Activated CD4-positive, alpha-beta T cell treated with anti-CD3 and anti-CD28 coated beads, Interleukin-2, amount 10 ng/mL, durations not matched to agents 24 days and 14 days (primary cell): ENCODE results near the gene CDH4. TPM values are rescaled to one million over a fixed set of nuclear protein-coding genes. Genes with fewer than 3 reads are reported as not detected.
A peak's percentile ranks its signal among the peaks of the same experiment; 100 is the strongest.

Experiments
- DNase-seq: peaks from one replicate; pipeline ENCODE4 v3.0.0; 2022
- H3K27ac Mint-ChIP-seq: one replicate; pipeline ENCODE4 v1.8.0; 2022; ENCODE audit warnings: mild to moderate bottlenecking, mixed read lengths
- H3K27me3 Mint-ChIP-seq: one replicate; pipeline ENCODE4 v1.8.0; 2022; ENCODE audit warnings: mixed read lengths
- H3K36me3 Mint-ChIP-seq: one replicate; pipeline ENCODE4 v1.8.0; 2022; ENCODE audit warnings: low read depth, mild to moderate bottlenecking, mixed read lengths
- H3K4me1 Mint-ChIP-seq: one replicate; pipeline ENCODE4 v1.8.0; 2021; ENCODE audit warnings: mixed read lengths
- H3K4me3 Mint-ChIP-seq: one replicate; pipeline ENCODE4 v1.8.0; 2022; ENCODE audit warnings: mild to moderate bottlenecking, moderate library complexity, mixed read lengths
- H3K9me3 Mint-ChIP-seq: one replicate; pipeline ENCODE4 v1.8.0; 2021; ENCODE audit warnings: mixed read lengths
- intact Hi-C: fragments of 100-400 bp; cut with micrococcal nuclease; formaldehyde crosslinking; loops from one replicate; pipeline ENCODE4 v1.15.1; 2023
- total RNA-seq: library from RNA; stranded (reverse); gene quantifications from 2 replicates; pipeline ENCODE4 v1.2.3, GENCODE V29; 2022

The CDH4 gene
- total RNA-seq, 1 donor from 2014 or later: not detected

- no peak overlapping the region for H3K4me3 Mint-ChIP-seq
- peaks cover 5% of the 10 kb centered on the region for H3K27me3 Mint-ChIP-seq
- H3K27ac Mint-ChIP-seq: no peak overlapping the region
- peak; percentile 26 for DNase-seq
- H3K9me3 Mint-ChIP-seq: no peaks in the 10 kb centered on the region
- intact Hi-C loops: no loop called here
- no peaks in the 10 kb centered on the region for H3K4me1 Mint-ChIP-seq
- H3K36me3 Mint-ChIP-seq: no peaks in the 10 kb centered on the region
Measured at GRCh38 chr20:61958773-61959700, 707.0 kb downstream of the CDH4 start.

- no peak for DNase-seq
- H3K4me3 Mint-ChIP-seq: no peak overlapping the region
- no peak overlapping the region for H3K27ac Mint-ChIP-seq
- peaks cover 10% of the 10 kb centered on the region for H3K27me3 Mint-ChIP-seq
- H3K4me1 Mint-ChIP-seq: no peaks in the 10 kb centered on the region
- no peaks in the 10 kb centered on the region for H3K36me3 Mint-ChIP-seq
- H3K9me3 Mint-ChIP-seq: no peaks in the 10 kb centered on the region
- intact Hi-C loops: no loop called here
Measured at GRCh38 chr20:61960836-61961235, 708.8 kb downstream of the CDH4 start.

GRCh38 chr20:61963149-61963548, 711.1 kb downstream of the CDH4 start:
- Mint-ChIP-seq H3K4me1 (no peaks in the 10 kb centered on the region), H3K36me3 (no peaks in the 10 kb centered on the region), H3K27me3 (peaks cover 14% of the 10 kb centered on the region), H3K4me3 (no peak overlapping the region), H3K27ac (no peak overlapping the region), H3K9me3 (no peaks in the 10 kb centered on the region)
- DNase-seq: peak; percentile 40
- intact Hi-C loops: no loop called here

GRCh38 chr20:61963885-61964674, 712.0 kb downstream of the CDH4 start:
- Mint-ChIP-seq H3K27ac (no peak overlapping the region), H3K27me3 (peaks cover 14% of the 10 kb centered on the region), H3K4me3 (no peak overlapping the region), H3K9me3 (no peaks in the 10 kb centered on the region), H3K4me1 (no peaks in the 10 kb centered on the region), H3K36me3 (no peaks in the 10 kb centered on the region)
- peak; percentile 23 for DNase-seq
- intact Hi-C loops: no loop called here

DNA sequence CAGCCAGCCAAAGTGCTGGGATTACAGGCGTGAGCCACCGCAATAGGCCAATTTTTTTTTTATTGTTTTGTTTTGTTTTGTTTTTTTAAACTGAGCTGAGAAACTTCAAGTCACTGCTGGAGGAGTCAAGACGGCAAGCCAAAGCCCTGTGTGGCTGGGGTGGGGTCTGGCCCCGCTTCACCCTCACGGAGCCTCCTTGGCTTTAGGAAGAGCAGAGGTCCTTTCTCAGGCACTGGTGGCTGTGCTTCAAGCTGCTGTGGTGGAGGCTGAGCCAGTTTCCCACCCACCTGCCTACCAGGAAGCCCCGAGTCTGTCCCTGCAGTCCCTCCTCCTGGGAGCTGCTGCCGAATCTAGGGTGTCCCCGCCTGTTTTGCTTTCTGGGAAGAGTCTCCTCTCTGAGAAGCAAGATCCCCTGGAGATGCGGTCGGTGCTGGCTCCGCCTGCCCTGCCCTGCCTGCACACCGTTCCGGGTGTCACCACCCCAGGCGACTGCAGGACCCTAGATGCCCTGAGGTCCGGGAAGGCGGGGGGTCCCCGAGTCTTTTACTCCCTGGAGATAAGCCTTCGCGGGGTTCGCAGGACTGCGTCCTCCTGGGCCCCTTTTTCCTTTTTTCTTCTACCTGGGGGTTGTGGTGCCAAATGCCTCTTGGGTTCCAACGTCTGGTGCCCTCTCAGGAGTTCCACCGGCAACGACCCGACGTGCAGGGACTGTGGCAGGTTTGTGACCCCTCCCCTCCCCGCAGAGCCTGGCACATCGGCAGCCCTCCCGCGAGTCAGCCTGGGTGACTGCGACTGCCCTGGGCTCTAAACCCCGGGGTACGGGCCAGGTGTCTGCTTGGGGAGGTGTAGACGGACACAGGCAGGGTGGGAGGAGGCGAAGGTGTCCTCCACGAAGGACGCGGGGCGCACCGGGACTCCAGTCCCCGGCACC, 712.9 kb downstream of the CDH4 start:
- Mint-ChIP-seq H3K4me1 (no peaks in the 10 kb centered on the region), H3K27ac (no peak overlapping the region), H3K4me3 (no peak overlapping the region), H3K36me3 (no peaks in the 10 kb centered on the region), H3K27me3 (peaks cover 14% of the 10 kb centered on the region), H3K9me3 (no peaks in the 10 kb centered on the region)
- peak; percentile 47 for DNase-seq
- intact Hi-C loops: no loop called here

GRCh38 chr20:61965606-61966491, 713.8 kb downstream of the CDH4 start:
- DNase-seq: peak; percentile 53

GRCh38 chr20:61966492-61967244, 714.6 kb downstream of the CDH4 start:
- peak; percentile 51 for DNase-seq
- no peaks in the 10 kb centered on the region for H3K4me1 Mint-ChIP-seq

More at GRCh38 chr20:61965606-61966491, 713.8 kb downstream of the CDH4 start:
- Mint-ChIP-seq H3K27me3 (peaks cover 14% of the 10 kb centered on the region), H3K4me1 (no peaks in the 10 kb centered on the region), H3K27ac (no peak overlapping the region), H3K9me3 (no peaks in the 10 kb centered on the region), H3K36me3 (no peaks in the 10 kb centered on the region), H3K4me3 (no peak overlapping the region)
- intact Hi-C loops: no loop called here

GRCh38 chr20:61967300-61967699, 715.2 kb downstream of the CDH4 start:
- H3K4me1 Mint-ChIP-seq: no peaks in the 10 kb centered on the region

More at GRCh38 chr20:61966492-61967244, 714.6 kb downstream of the CDH4 start:
- Mint-ChIP-seq H3K27me3 (peaks cover 14% of the 10 kb centered on the region), H3K27ac (no peak overlapping the region), H3K9me3 (no peaks in the 10 kb centered on the region), H3K4me3 (no peak overlapping the region), H3K36me3 (no peaks in the 10 kb centered on the region)
- intact Hi-C loops: no loop called here

DNA sequence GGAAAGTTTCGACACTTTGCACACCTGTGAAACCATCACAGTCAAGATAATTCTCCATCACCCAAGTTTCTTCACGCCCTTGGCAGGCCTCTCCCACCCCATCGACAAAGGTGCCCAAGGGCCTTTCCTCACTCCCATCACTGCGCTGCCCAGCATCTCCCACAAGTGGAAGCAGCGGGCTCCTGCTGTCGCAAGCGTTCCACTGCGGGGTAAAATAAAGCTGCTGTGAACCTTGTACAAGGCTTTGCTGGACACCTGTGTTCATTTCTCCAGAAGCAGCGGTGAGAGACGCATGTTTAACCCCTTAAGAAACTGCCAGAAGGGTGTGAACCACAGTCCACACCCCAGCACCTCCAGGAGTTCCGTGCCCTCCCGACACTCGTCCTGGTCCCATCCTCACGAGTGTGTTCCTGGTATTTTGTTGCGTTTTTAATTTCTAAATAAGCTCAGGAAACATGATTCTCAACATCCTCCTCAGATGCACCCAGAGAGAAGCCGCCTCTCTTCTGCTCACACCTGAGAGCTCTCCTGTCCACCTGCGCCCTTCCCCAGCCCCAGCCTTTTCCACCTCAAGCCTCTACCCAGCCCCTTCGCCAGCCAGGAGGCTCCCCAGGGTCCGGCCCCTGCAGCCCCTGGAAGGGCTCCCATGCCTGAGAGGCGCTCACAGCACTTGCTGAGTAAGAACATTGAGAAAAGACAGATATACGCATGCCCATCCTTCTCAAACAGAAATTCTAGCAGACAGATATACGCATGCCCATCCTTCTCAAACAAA, 716.2 kb downstream of the CDH4 start:
- no peaks in the 10 kb centered on the region for H3K4me1 Mint-ChIP-seq
- H3K9me3 Mint-ChIP-seq: no peaks in the 10 kb centered on the region
- H3K27ac Mint-ChIP-seq: no peak overlapping the region
- peaks cover 5% of the 10 kb centered on the region for H3K36me3 Mint-ChIP-seq
- no peak overlapping the region for H3K4me3 Mint-ChIP-seq
- peaks cover 14% of the 10 kb centered on the region for H3K27me3 Mint-ChIP-seq
- DNase-seq: peak; percentile 43
- intact Hi-C loops: no loop called here

More at GRCh38 chr20:61967300-61967699, 715.2 kb downstream of the CDH4 start:
- Mint-ChIP-seq H3K27ac (no peak overlapping the region), H3K36me3 (no peaks in the 10 kb centered on the region), H3K4me3 (no peak overlapping the region), H3K9me3 (no peaks in the 10 kb centered on the region), H3K27me3 (peaks cover 14% of the 10 kb centered on the region)
- no peak for DNase-seq
- intact Hi-C loops: no loop called here

DNA sequence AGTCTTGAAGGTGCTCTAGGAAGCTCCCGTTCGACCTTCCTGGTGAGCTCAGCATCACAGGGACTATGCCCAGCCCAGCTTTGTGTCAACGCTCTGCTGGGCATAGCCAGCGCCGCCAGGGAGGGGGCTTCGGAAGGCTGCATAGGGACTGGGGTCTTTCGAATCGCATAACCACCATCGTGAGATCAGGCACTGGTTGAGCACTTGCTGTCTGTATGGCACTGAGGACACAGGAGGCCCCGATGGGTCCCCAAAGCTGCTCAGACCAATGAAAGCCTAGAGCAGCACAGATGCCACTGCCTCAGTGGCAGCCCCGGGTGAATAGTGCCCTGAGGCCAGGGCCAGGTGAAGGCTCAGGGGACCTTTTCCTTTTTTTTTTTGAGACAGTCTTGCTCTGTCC, 716.9 kb downstream of the CDH4 start:
- intact Hi-C loops: no loop called here
- H3K9me3 Mint-ChIP-seq: no peaks in the 10 kb centered on the region
- peaks cover 8% of the 10 kb centered on the region for H3K36me3 Mint-ChIP-seq
- no peak overlapping the region for H3K27ac Mint-ChIP-seq
- no peak for DNase-seq
- H3K27me3 Mint-ChIP-seq: peaks cover 10% of the 10 kb centered on the region
- H3K4me3 Mint-ChIP-seq: no peak overlapping the region
- no peaks in the 10 kb centered on the region for H3K4me1 Mint-ChIP-seq

DNA sequence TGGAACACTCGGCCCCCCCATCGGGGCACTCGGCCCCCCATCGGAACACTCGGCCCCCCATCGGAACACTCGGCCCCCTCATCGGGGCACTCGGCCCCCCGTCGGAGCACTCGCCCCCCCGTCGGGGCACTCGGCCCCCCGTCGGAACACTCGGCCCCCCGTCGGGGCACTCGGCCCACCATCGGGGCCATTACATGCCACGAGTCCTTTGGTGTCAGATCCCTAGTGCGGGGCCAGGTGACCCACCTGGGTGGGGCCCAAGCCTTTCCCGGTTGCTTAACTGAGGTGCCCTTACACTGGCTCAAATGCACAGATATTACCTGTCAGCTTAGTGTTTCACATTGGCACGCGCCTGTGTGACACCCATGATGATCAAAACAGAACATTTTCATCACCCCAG, 717.7 kb downstream of the CDH4 start:
- no peak overlapping the region for H3K27ac Mint-ChIP-seq

More for the DNA sequence above, 717.7 kb downstream of the CDH4 start:
- no peak for DNase-seq
- Mint-ChIP-seq H3K36me3 (peaks cover 12% of the 10 kb centered on the region), H3K9me3 (no peaks in the 10 kb centered on the region), H3K4me1 (no peaks in the 10 kb centered on the region), H3K27me3 (peaks cover 6% of the 10 kb centered on the region), H3K4me3 (no peak overlapping the region)
- intact Hi-C loops: no loop called here
